Gastrocnemius medialis (tissue), 4 donors: ENCODE results near the gene MGAM2.

Experiments
- POLR2A ChIP-seq, 2 donors: fragments of 450-650 bp; IDR thresholded peaks; one replicate each; pipeline ENCODE4 v1.6.1; 2017; ENCODE audit warnings: antibody characterized with exemption in 2 of 2, mild to moderate bottlenecking in 2 of 2, moderate library complexity in 2 of 2
- TF ChIP-seq, protein P1 (sequence below), 5 experiments: fragments of 450-650 bp in 3 of 5; fragments of 200-600 bp in 2 of 5; sonication (generic) in 2 of 5; IDR thresholded peaks in 4 of 5; conservative IDR thresholded peaks in 1 of 5; 1 replicate in 4 of 5; 2 replicates in 1 of 5; pipeline ENCODE4 v1.5.1; 2016 to 2019; ENCODE audit warnings: antibody characterized with exemption in 5 of 5, mild to moderate bottlenecking in 3 of 5, moderate library complexity in 3 of 5

DNA sequence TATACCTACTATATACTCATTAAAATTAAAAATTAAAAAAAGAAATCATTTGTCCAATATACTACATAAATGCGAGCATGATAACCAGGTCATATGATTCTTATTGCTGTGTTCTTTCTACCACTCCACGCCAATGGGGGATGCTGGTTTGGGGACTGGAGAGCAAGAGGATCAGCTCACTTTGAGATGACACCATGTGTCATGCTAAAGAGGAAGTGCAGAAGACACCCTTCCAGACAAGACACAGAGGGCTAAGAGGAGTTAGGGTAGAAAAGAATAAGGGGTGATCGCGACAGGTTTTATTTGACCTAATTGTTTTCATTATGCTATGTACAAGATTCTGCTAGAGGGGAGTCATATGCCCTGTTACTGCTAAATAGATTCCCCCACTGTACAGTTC lies 33.8 kb upstream of the MGAM2 start:
- TF ChIP-seq, protein P1, sequence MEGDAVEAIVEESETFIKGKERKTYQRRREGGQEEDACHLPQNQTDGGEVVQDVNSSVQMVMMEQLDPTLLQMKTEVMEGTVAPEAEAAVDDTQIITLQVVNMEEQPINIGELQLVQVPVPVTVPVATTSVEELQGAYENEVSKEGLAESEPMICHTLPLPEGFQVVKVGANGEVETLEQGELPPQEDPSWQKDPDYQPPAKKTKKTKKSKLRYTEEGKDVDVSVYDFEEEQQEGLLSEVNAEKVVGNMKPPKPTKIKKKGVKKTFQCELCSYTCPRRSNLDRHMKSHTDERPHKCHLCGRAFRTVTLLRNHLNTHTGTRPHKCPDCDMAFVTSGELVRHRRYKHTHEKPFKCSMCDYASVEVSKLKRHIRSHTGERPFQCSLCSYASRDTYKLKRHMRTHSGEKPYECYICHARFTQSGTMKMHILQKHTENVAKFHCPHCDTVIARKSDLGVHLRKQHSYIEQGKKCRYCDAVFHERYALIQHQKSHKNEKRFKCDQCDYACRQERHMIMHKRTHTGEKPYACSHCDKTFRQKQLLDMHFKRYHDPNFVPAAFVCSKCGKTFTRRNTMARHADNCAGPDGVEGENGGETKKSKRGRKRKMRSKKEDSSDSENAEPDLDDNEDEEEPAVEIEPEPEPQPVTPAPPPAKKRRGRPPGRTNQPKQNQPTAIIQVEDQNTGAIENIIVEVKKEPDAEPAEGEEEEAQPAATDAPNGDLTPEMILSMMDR (IDR thresholded peaks at IDR 0.05 in 4 of 5, conservative IDR thresholded peaks at IDR 0.05 in 1 of 5): no peak
- TF ChIP-seq POLR2A (IDR thresholded peaks at IDR 0.05): no peak
